Measurements from ENCODE around the gene KCNK18.

KCNK18 gene

DNA sequence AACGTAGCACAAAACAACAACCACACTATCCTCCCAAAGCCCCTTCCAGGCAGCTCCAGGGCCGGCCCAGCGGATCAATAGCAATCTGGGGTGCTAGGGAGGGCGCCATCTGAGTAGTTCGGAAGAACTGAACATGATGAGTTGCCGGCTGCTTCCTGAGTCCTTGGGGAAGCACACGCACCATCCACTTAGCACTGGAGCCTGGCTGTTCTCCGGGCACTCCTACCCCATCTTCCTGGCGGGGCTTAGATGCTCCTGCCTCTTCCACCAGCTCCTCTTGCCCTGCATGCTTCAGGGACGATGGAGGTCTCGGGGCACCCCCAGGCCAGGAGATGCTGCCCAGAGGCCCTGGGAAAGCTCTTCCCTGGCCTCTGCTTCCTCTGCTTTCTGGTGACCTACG is at the start of gene KCNK18:
TSS of gene KCNK18 (plus strand) at position 301 of the 400 bp plus-strand sequence. CDS start at position 301, 0 bp downstream.
- FAIRE-seq = no peak

DNA sequence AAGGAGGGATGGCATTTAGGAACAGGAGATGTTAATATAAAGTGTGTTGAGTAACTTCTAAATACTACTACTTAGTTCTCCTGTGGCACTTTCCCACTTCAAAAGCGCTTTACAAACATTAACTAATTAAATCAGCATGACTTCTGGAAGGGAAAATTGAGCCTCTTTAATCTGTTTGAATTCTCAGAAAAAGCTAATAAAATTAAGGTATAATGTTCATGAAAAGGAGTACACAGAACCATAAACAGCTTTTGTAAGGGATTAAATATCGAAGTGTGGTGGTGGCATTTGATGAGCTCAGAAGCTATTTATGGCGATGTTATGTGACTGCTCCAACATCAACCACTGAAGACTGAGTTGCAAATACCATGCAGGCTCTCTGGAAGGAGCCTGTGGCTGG is 49.0 kb upstream of the KCNK18 start:
- no peak for FAIRE-seq

DNA sequence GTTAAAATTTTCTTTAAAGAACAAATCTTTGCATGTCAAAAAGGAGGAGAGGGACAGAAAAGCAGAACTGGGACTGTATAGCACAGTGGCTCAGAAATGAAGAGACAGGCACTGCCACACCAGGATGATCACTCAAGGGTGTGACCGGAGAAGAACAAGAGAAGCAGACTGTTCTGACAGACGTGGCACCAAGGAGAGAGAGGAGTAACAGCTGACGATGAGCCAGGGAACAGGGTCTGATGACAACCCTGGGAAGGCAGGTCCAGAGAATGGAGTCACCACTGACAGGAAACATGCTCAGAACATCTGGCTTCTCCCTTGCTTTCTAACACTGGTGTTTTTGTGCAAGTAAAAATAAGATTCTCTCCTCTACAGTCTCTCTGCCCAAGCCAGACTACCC is 44.6 kb upstream of the KCNK18 start:
- FAIRE-seq = no peak

DNA sequence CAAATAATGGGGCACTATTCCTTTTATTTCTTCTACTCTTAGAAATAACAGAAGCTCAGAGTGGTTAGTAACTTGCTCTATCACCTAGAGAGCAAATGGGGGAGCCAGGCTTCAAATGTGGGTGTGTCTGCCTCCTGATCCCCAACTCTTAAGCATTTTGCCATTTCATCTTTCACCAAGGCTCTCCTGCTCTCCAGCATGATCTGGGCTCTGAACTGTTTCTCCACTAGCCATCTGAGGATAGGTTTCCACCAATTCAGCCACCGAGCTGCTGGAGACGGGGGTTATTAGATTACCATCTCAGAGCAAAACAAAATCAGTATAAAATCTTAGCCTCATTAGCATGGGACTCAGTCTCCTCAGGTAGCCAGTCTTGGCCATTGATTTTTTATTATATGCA is 39.0 kb upstream of the KCNK18 start:
- no peak for FAIRE-seq

DNA sequence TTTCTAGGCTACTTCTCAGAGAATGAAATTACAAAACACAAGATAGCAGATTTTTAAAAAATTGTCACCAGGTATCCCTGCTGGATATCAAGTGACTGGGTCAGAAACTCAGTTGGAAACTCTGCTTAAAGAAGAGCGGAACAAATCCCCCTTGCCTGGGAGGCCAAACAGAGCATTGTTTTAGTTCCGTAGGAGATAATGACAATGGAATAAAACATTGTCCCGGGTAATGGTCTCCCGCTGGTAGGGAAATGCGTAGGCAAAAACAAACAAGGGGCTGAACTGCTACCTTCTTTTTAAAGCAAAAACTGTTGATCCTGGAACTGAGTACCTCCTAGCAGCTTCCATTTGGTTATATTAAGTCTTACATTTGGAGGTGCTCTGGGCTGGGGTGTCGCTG is 37.9 kb upstream of the KCNK18 start:
- FAIRE-seq = no peak

DNA sequence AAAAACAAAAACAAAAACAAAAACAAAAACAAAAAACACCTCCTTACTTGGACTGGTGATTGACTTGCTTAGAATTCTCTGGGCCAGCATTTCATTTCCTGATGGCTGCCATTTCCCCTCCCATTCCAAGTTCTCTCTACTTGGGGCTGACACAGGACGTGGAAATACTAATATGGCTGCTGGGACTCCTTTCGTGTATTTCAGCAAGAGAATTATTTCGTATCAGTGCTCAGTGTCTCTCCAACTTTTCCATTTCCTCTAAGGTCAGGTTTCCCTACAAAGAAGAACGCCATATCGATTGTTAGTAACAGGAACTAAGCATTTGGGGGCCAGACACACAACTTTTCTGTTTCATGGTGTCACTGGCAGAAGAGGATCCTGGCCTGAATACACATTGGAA is 36.7 kb upstream of the KCNK18 start:
- FAIRE-seq = no peak

DNA sequence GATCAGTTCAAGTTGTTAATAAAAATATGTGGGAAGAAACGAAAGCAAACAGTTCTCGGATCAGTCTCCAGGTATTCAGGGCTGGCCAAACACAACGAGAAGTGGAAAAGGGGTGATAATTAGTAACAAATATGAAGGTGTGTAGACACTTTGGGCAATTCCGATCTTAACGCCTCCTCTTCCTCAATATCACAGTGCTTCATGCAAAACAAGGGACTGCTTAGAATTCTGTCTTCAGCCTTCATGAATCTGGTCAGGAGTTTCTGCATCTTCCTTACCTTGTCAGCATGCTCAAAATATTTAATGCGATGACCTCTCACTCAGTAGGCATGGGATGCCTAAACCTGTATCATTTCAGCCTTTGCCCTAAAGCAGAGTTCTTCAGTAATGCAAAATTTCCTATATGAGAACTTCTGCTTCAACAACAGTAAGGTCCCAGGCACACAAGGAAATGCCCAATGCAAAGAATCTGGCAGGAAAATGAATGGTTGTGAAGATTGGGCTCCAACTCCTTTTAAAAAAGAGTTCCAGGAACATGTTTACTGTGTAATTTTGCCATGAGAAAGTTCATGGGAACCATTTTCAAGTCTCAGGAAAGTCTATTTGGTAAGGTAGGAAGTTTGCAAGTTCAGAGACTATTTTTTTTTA is 35.8 kb upstream of the KCNK18 start:
- no peak for FAIRE-seq

DNA sequence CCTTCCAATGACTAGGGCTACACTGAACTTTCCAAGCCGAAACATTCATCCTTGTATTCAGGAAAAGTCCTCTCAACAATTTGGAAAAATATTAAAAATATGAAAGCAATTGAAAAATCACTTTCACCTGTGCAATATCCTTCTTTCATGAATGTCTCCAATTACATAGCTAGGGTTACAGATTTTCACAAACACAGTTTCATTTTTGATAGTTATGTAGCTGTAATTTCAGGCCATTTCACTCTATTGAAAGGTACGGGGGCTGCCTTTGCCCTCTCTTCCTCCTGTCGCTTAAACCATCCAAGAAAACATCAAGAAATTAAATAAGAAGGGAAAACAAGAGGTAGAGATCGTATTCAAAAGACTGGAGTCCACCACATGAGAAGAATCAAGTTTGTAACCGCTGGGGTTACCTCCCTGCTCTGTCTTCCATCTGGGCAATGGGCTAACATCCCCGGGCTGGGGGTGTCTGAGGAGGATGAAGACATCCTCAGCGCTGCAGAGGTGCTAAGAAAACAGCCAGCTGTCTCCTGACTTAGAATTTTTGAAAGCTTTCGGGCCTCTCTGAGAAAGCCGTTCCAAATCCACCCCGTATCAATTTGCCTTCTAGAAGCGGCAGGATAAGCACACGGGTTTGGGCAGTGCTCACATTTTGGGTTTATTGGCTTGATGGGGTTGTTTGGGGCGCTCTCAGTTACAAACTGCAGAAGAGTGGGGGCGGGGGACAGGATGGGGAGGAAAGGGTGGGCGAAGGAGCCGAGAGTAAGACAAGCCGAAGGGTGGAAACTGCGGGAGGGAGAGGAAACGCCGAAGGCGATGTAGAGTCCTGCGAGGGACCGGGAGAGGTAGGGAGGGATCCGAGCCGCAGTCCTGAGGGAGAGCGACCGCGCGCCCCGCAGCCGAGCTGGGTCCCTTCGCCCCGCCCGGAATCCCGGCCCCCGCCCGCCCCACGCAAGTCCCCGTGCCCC is 34.9 kb upstream of the KCNK18 start:
- no peak for FAIRE-seq

DNA sequence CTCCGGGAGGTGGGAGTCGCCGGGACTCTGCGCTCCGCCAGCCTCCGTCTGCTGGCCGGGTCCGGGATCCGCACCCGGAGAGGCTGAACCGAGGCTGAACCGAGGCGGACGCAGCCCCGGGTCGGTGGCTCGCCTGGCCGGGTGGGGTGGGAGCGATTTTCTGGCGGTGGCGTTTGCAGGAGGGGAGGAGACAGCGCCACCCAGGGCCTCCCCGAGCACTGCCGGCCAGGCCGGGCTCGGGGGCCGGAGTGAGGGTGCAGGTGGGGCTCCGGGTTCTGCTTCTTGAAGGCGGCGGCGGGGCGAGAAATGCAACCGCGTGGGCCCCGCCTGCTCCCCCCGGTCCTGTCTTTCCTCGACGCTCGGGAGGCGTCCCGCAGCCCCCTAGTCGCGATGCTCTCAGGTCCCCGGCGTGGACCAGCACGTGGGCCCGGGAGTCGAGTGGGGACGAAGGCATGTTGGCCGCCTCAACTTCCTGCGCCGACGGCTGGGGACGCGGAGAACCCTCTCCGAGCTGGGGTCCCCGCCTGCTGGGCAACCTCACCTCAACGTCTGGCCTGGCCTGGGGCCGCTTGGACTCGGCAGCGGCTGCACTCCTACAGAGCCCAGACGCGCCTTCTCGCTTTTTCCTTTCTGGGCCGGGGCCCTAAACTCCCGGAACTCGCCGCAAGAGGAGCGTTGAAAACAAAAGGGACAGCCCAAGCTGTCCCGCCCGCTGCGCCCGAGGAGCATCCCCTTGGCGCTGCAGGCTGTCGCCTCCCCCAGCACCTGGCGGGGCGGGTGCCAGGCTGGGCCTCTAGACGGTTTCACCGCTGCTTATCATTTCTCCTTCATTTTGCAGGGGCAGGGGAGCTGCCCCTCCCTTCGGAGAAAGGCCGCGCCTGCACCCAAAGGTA is 34.0 kb upstream of the KCNK18 start:
- FAIRE-seq = no peak

DNA sequence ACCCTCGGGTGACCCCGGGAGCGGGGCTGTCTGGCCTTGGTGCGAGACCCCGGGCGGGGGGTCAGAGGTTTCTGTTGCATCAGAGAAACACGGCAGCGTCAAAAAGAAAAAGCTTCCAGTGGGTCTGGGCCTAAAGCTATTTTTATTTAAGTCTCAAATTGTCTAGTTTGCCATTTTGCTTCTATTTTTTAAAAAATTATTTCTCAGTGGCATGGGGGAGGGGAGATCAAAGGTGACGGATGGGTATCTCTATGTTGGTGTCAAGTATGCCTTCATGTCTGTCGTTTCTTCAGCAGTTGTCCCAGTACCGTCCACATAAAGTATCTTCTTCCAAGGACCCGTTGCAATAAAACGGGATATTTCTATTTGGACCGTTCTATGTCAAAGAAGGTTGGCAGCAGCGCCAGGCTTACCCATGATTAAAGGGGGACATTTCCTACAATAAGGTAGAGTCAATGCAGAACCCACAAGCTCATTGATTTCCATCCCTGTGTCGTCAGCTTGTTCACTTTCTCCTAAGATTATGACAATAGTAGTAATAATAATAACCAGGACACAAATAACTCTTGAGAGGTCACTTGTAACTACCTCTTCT is 33.2 kb upstream of the KCNK18 start:
- no peak for FAIRE-seq

DNA sequence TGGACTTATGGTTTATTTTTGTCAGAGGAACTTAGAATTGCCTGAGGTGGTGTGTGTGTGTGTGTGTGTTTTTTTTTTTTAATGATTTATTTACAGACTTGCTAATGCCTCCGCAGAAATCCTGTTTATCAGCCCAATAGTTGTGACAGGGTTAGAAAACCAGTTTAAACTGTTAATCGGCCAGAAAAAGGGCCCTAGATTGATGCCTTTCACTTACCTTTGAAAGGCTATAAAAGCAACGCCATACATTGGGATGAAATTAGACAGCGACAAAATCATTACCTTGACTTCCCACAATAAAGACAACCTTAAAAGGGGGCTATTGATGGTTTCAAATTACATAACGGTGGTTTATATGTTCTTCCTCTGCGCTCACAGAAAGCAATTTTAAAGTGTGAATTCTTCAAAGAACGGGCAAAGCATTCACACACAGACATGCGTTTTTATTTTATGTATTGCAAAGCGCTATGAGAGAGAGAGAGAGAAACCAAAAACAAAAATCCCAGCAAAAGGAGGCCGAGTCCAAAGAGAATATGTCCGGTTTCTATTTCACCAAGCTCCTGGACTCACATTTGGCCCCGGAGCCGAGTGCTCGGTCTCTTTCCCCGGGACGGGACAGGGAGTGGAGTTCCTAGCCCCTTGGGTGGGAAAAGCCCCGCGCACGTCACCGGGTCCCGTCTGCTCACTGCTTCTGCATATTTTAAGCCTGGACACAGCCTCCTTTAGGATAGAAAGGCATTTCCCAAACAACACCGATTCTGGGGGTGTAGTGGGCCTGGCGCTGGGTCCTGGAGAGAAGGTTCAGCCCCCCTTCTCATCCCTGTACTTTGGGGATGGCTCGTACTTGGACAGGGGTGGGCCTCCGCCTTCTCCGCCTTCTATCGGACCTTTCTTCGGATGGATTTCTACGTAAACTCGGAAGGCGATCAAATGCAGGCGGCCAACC is 32.4 kb upstream of the KCNK18 start:
- no peak for FAIRE-seq

DNA sequence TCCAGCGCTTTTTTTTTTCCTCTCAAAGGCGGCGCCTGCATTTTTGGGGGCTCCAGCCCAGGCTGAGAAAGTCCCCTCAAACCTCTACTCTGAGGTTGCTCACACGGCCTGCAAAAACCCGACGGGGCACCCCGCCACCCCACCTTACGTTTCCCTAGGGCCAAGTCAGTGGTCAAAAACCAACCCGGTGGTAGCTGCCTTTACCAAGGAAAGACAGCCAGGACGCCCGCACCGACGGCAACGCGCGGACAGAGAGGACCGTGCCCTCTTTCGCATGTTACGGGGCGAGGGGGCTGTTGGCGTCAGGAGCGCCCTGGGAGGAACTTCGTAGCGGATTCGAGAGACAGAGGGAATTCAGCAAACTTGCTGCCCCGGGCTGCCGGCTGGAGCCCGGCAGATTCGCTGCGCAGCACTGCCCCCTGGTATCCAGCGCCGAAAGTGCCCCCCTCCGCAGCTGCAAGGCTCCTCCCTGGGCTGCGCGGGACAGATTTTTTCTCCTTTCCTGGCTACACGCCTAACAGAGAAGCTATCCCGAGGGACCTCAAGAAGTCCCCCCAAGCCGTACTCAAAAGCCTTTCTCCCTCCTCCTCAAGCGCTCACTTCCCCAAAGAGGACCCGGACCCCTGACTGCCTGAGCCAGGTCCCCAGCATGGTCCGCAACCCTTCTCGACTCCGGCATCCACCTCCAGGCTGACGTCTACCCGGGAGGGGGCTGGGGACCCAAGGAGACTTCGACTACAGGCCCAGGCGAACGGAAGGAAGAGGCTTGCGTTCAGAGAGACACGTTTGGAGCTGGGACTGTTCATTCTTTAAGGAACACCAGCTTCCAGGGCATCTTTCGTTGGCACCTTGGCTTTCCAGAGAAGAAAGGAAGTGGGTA is 31.5 kb upstream of the KCNK18 start:
- no peak for FAIRE-seq

DNA sequence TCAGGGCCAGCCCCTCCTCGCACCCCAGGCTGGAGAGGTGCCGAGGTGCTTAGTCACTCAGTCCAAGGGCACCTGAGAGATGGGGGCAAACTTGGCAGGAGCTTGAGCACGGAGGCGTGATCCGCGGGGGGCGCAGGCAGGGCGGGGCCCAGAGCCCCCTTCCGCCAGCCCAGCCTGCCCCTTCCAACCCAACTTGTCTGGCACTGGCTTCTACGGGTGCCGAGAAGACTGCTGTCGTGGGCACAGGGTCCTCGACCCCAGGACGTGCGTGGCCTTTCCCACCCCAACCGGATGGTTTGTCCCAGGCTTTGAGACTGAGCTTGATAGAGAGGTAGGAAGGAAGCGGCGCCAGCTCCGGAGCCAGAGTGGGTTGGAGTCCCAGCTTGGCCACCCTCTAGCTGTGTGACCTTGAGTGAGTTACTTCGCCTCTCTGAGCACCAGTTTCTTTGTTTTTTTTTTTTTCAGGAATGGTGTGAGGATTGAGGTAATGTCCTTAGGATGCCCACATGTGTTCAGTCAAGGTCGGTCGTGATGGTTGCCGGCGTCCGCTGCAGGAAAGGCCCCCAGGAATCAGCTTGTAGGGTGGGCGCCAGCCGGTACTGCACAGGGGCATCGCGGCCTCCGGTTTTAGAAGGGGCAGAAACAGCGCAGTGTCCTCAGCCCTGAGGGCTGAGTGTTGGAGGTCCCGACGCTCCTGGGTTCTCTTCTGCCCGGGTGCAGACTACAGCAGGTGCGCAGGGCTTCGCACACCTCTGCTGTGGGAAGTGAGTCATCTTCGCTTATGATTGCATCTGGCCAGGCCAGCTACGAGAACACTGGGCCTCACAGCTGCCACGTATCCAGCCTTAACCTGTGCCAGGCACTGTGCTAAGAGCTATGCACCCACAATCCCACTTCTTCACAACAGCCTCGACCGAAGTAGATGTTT is 30.6 kb upstream of the KCNK18 start:
- no peak for FAIRE-seq

DNA sequence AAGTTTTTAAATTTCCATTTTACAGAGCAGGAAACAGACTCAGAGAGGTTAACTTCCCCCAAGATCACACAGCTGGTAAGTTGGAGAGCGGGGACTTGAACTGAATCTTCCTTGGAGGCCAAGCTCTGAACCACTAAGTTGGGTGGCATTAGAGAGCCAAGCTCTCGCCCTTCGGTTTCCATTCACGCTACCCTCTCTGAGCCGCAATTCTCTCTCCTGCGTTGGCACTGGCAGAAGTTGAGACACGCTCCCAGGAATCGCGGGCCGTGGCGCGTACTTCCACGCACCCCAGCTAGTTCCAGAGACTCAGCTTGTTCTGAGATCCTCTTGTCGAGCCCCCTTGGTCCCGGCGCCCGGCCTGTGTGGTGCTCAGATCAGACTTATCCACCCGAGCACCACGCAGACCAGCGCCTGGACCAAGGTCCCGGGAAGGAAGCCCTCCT is 29.9 kb upstream of the KCNK18 start:
- no peak for FAIRE-seq

DNA sequence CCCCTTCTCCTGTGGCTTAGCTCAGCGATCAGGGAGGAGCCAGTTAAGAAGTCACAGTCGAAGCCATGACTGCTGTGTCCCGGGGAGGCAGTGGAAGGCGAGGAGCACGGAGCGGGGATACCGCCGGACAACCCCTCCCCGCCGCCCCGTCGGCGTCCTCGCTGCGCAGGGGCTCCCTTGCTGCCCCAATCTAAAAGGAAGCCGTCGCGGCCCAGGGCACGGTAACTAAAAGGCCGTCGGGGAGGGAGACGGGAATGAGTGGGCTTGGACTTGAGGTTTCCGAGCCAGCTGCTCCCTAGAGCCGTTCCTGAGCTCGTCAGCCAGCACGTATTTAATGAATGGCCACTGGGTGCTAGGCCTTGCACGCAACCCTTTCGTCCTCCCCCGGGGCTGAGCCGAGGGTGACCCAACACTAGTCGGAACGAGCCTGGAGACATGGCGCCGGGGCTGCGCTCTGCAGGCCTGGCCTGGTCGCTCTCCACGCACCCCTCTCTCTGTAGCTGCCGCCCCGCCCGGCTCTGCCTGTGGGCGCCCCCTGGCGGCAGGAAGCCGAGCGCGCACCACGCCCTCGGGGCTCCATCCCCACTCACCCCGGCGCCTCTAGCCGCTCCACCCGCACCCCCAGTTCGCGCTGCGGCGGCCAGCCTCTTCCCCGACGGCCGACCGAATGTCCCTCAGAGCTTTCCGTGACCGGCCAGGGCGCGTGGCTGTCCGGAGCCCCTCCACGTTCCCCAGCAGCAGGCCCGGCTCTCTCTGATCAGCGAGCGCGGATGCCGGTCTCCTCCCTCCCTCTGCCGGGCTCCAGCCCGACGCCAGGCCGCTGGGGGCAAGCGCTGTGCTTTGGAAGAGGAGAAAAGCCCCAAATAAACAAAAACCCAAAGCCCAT is 29.3 kb upstream of the KCNK18 start:
- FAIRE-seq = no peak

DNA sequence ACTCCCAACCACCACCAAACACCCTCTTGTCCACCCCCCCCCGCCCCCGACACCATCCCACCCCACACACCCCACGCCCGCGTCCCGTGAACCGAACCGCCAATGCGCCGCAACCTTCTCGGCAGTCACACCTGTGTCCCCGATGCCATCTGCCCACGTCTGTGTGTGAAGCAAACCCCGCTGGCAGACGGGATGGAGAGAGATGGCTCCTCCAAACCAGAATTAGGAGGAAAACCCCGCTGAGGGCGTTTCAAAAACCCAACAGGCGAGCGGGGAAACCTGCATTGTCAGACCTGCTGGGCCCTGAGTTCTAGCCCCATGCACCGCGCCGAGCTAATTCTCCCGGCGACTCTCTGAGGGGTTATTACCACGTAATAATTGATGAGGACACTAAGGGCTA is 28.6 kb upstream of the KCNK18 start:
- FAIRE-seq = no peak

DNA sequence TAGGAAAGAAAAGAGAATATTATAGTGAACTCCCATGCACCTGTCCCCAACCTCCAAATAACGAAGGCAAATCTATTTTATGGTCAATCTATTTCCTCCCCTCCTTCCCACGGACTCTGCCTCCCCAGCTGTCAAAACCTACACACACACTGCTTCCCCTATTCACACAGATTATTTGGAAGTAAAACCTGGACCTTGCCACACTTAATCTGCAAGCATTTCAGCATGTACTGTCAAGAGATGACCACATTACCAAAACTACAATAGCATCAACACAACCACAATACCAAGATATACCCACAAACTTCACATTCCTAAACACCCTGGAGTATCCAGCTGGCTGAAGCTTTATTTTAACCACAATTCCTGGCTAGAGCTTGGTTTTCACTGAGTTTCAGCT is 27.8 kb upstream of the KCNK18 start:
- FAIRE-seq = no peak

DNA sequence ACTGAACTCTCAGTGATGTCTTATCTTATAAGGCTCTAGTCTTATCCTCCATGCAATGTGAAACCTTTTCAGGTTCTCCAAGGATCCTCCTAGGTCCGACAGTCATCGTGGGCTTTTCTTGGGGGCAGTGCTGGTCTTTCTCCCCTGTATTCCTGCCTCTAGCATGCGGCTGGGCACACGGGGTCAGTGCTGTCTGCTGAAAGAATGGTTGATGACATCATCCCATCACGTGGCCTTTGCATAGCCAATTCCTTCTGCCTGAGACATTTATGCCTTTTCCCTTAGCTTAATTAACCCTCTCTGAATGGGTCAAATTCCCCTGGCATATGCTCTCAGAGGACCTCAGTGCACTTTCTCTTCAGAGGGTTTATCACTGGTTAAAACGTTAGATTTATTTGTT is 27.0 kb upstream of the KCNK18 start:
- FAIRE-seq = no peak
